ENCODE measurements around the gene SLC43A3. TPM values are rescaled to one million over a fixed set of nuclear protein-coding genes. Genes with fewer than 3 reads are reported as not detected.

Gene SLC43A3
- total and polyA plus RNA-seq, 5 experiments from 2014 or later = 11.4 to 17.4 (median 13.7) TPM

DNA sequence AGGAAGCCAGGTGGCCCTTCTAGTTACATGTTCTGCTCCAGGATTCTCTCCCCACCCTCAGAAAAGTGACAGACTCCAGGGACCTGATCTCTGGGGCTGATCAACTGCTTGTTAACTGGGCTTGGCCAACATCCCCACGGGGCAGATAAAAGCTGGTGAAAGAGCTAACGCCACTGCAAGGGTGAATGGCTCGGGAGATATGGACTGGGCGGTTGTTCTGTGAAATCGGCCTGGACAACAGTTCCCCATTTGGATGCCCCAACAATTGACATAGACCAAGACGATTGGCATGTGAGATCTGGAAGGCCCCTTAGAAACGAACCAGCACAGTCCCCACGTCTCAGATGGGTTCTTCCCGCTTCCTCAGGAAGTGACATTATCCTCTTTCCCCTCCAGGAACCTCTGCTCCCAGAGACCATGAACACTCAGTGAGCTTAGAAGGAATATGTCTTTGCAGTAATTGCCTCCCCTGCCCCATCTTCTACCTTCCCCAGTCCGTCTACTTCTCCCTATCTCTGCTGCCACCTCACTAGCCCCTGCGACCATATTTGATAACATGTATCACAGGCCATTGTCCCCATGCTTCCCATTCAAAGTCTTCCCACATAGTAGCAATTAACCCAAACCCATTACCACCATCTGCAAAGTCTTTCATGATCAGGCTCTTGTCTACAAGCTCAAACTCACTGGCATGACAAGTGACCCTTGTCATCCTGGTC lies 30.9 kb downstream of the SLC43A3 start:
- DNase-seq (no peak), ATAC-seq (no peak)
- POLR2A ChIA-PET = no interaction called here
- Mint-ChIP-seq H3K36me3 (no peaks in the 10 kb centered on the region), H3K9me3 (no peaks in the 10 kb centered on the region), H3K27me3 (no peaks in the 10 kb centered on the region), H3K27ac (no peak overlapping the region), H3K4me1 (no peaks in the 10 kb centered on the region), H3K4me3 (no peak overlapping the region)

DNA sequence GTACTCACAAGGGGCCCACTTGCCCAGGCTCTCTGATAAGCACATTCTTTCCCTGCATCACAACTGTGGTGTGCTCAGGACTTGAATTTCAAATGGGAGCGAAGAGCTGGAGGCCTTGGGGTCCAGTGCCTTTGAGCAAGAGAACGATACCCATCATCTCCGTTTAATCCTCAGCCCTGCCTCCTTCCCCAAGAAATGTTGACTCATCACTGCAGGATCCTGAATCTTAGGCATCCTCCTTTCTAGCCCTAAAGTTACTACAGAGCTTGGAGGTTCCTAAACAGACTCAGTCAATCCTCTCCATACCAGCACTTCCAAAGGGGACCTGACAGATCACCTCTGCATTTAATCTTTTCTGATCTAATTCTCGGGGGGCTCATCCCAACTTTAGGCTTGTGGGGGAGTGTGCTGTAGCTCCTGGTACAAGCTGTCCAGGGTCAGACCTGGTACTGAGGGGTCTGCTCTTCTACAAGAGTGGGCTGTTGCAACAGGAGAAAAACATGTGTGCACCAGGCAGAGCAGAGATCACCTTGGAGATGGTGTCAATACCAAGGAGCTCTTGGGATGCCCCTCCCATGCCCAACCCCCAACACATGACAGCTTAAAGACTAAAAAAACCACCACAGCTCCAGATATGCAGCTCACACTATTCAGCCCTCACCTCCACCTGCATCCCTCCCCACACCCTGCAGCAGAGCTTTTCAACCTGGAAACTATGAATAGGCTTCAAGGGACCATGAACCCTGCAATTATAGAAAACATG lies 32.5 kb downstream of the SLC43A3 start:
- no peak overlapping the region for H3K27ac Mint-ChIP-seq
- peaks cover 0 to 2% (median 0%) of the 10 kb centered on the region in 4 donors for H3K4me1 Mint-ChIP-seq
- no peak overlapping the region for H3K4me3 Mint-ChIP-seq
- no peak for ATAC-seq
- H3K27me3 Mint-ChIP-seq = peaks cover 0 to 3% (median 0%) of the 10 kb centered on the region in 5 donors
- no peaks in the 10 kb centered on the region for H3K9me3 Mint-ChIP-seq
- POLR2A ChIA-PET = no interaction called here
- DNase-seq = no peak
- H3K36me3 Mint-ChIP-seq = no peaks in the 10 kb centered on the region

DNA sequence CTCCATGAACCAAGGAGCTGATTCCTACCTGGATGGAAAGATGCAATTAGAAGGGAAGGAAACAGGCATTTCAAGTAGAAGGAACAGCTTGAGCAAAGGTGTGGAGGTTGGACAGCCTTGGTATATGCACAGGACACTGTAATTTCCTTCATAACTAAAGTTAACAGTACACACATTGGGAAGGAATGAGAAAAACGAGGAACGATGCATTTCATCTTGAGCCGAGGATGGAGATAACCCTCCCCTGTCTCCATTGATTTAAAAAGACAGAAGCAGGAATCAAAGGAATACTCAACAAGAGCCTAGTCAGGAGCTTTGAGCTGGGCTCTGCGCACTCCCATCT lies 34.2 kb downstream of the SLC43A3 start:
- H3K4me1 Mint-ChIP-seq = peaks cover 0 to 2% (median 0%) of the 10 kb centered on the region in 4 donors
- ATAC-seq (no peak), DNase-seq (no peak)
- no peaks in the 10 kb centered on the region for H3K9me3 Mint-ChIP-seq
- H3K4me3 Mint-ChIP-seq = no peak overlapping the region
- no peaks in the 10 kb centered on the region for H3K36me3 Mint-ChIP-seq
- no peak overlapping the region for H3K27ac Mint-ChIP-seq
- POLR2A ChIA-PET = no interaction called here
- peaks cover 0 to 8% (median 0%) of the 10 kb centered on the region in 5 donors for H3K27me3 Mint-ChIP-seq

DNA sequence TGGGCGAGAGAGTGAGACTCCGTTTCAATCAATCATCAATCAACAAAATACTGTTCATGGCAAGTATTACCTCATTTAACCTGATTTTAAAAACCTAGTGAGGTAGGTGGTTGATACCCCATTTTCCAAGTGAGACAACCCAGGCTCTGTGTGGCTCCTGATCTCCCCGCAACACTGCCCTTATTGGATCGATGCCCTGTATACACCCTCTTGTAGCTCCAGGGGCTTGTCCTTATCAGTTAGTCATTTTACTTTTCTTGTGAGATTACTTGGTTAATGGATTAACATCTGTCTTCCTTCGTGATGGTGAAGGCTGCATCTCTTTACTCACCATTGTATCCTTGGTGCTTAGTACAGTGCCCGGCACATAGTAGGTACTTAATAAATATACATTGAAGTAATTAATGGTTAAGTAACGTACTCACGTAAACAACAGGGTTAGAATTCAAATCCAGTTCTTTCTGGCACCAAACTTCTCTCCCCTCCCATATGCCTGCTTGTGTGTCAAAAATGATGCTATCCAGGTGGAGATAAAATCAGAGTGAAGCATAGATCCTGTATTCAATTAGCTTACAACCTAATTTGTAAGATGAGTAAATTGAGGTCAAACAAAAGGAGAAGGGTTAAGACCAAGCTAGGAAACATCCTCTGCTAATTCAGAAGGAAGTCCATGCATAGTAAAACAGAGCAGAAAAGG lies 34.7 kb downstream of the SLC43A3 start:
- POLR2A ChIA-PET = no interaction called here
- H3K27me3 Mint-ChIP-seq = peaks cover 0 to 8% (median 0%) of the 10 kb centered on the region in 5 donors
- H3K9me3 Mint-ChIP-seq = no peaks in the 10 kb centered on the region
- H3K36me3 Mint-ChIP-seq = no peaks in the 10 kb centered on the region
- H3K4me3 Mint-ChIP-seq = no peak overlapping the region
- no peak overlapping the region for H3K27ac Mint-ChIP-seq
- peaks cover 0 to 2% (median 0%) of the 10 kb centered on the region in 4 donors for H3K4me1 Mint-ChIP-seq
- ATAC-seq (no peak), DNase-seq (no peak)

DNA sequence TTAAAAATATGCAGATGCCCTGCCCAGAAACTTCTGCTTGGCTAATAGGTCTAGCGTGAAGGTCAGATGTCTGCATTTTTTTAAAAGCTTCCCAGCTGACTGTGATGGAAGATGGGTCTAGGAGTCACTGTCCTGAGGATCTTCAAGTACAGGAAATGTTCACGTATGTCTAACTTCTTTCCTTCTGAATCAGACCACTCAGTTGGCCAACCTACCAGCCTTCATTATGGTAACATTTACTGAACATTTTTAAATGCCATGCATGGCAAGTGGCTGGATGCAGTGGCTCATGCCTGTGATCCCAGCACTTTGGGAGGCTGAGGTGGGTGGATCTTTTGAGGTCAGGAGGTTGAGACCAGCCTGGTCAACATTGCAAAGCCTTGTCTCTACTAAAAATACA lies 35.4 kb downstream of the SLC43A3 start:
- Mint-ChIP-seq H3K4me1 (peaks cover 0 to 2% (median 0%) of the 10 kb centered on the region in 4 donors), H3K27ac (no peak overlapping the region), H3K9me3 (no peaks in the 10 kb centered on the region), H3K4me3 (no peak overlapping the region), H3K36me3 (no peaks in the 10 kb centered on the region), H3K27me3 (peaks cover 0 to 8% (median 0%) of the 10 kb centered on the region in 5 donors)
- DNase-seq (no peak), ATAC-seq (no peak)
- POLR2A ChIA-PET = no interaction called here

DNA sequence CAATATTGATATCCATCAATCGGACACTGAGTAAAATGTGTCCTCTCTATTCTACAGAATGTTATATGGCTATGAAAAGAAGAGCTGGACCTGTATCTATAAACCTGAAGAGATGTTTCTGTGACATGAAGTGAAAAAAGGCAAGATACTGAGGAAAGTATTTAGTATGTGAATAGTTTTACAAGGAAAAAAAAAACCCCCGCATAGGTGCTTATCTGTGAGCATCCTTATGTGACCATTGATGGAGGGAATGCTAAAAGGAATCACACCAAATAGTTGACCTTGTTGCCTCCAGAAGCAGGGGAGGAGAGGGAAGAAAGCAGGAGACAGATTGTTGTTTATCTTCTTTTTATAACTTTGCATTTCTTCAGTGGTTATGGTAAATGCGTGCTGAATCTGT lies 35.8 kb downstream of the SLC43A3 start:
- Mint-ChIP-seq H3K27ac (no peak overlapping the region), H3K9me3 (no peaks in the 10 kb centered on the region), H3K4me3 (no peak overlapping the region), H3K36me3 (no peaks in the 10 kb centered on the region), H3K4me1 (peaks cover 0 to 2% (median 0%) of the 10 kb centered on the region in 4 donors), H3K27me3 (peaks cover 0 to 8% (median 0%) of the 10 kb centered on the region in 5 donors)
- POLR2A ChIA-PET = no interaction called here
- DNase-seq (no peak), ATAC-seq (no peak)

DNA sequence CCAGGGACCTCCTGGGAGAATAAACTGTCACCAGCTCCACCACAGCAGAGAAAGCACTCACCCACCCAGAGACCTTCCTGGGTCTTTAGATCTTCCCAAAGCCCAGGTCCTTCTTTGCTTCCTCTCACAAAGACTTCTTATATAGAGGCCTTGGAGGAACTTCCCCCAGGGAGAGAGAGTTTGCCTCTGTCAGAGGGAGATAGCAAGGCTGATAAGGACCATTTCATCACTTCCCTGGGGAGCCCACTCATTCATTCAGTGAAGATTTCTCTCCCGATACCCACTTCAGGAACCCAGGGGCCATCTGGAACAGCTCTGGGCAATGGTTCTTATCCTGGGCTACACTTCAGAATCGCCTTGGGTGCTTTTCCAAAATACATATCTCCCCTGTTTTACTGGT lies 36.4 kb downstream of the SLC43A3 start, which contains the start of gene PRG2:
TSS of gene PRG2 (minus strand) at position 116 of the 400 bp plus-strand sequence. CDS start 706 bp downstream, outside the sequence.
- no peak within 1 kb of the TSS for H3K4me3 Mint-ChIP-seq
- H3K9me3 Mint-ChIP-seq = no peaks in the 10 kb centered on the region
- H3K36me3 Mint-ChIP-seq = no peaks in the 10 kb centered on the region
- DNase-seq (no peak), ATAC-seq (no peak)
- POLR2A ChIA-PET = no interaction called here
- peaks cover 0 to 2% (median 0%) of the 10 kb centered on the region in 4 donors for H3K4me1 Mint-ChIP-seq
- no peak within 1 kb of the TSS for H3K27ac Mint-ChIP-seq
- peaks cover 0 to 8% (median 0%) of the 10 kb centered on the region in 5 donors for H3K27me3 Mint-ChIP-seq

DNA sequence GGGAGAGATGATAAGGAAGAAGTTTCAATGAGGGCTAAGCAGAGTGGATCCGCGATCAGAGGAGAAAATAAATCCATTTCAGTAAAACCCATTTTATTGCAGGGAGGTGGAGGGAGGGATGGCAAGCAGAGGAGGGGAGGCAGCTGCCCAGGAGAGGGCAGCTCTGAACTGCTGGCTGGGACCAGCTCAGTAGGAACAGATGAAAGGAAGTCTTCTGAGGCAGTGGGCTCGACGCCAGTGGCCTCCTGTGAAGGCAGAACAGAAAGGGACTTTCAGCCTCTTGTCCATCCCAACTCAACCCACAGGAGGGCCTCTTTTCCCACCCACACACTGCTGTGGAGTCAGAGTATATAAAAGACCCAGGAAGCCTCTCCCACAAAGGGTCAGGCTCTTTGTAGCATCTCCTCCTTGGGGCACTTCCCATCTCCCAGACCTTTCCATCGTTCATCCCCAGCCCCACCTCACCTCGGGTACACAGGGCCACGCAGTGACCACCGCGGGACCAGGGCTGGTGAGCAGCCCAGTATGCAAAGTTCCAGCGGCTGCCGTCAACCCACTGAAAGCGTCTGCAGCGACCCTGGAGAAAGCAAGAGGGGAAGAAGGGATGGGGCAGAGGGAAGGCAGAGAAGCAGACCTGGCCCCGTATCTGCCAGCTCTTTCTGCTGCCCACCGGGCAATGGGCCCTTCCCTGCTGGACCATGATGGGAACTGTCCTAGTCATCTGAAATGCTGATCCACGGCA lies 39.5 kb downstream of the SLC43A3 start:
- POLR2A ChIA-PET = no interaction called here
- ATAC-seq (no peak), DNase-seq (no peak)
- Mint-ChIP-seq H3K36me3 (no peaks in the 10 kb centered on the region), H3K27ac (no peak overlapping the region), H3K4me3 (no peak overlapping the region), H3K4me1 (peaks cover 0 to 2% (median 0%) of the 10 kb centered on the region in 4 donors), H3K9me3 (no peaks in the 10 kb centered on the region), H3K27me3 (peaks cover 0 to 13% (median 0%) of the 10 kb centered on the region in 5 donors)

DNA sequence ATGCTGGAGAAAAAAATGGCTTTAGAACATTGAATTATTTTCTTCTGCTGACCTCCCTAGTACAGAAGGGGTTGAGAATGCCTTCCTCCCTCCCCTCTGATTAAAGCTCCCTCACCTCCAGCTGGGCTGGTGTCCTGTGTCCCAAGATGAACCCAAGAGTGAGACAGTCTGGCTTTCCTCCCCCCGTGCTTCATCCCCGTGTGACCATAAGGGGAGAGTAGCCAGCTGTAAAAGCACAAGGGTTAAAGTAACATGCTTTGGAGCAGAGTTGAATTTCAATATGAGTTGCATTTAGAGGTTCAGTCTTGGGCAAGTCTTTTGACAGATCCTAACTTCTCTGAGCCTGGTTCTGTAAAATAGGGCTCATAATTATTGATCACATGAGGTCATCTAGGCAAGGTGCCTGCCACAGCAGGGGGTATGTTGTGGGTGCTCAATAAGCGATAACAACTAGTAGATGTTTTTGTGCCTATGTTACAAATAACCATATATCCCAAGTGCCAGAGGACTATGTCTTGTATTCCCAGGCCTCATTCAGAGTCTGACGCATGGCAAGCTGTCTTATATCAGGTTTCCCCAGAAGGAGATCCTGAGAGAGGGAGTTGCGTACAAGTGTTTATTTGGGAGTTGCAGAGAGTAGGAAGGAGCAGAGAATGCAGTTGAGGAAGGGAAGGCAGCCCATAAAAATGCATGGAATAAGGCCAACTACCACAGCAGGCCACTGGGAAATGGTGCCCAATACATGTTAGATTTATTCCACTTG lies 40.6 kb downstream of the SLC43A3 start:
- Mint-ChIP-seq H3K4me3 (no peak overlapping the region), H3K27me3 (peaks cover 0 to 24% (median 0%) of the 10 kb centered on the region in 5 donors), H3K4me1 (peaks cover 0 to 2% (median 0%) of the 10 kb centered on the region in 4 donors), H3K9me3 (no peaks in the 10 kb centered on the region), H3K36me3 (no peaks in the 10 kb centered on the region), H3K27ac (no peak overlapping the region)
- DNase-seq (no peak), ATAC-seq (no peak)
- POLR2A ChIA-PET = no interaction called here

DNA sequence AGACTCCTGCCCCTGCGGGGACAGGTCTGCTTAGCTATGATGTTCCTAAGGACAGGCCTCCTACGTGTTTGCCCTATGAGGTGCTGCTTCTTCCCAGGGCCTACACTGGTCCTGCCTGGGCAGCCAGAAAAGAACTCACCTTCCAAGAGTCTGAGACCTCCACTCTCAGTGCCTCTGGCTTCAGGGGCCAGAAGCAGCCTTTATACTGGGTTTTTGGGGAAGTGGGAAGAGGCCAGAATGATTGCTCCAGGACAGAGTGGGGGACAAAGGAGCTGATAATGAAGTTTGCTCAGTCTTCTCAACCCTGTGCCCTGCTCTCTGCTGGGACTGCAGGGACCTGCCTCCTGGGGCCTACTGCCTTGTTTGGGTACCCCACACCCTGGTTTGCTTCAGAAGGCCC lies 45.9 kb downstream of the SLC43A3 start, which contains the start of gene PRG3:
TSS of gene PRG3 (minus strand) at position 176 of the 400 bp plus-strand sequence. CDS start 442 bp downstream, outside the sequence.
- no peaks in the 10 kb centered on the region for H3K4me1 Mint-ChIP-seq
- no peaks in the 10 kb centered on the region for H3K36me3 Mint-ChIP-seq
- DNase-seq (no peak), ATAC-seq (no peak)
- H3K27me3 Mint-ChIP-seq = peaks cover 6 to 40% (median 15%) of the 10 kb centered on the region in 5 donors
- POLR2A ChIA-PET = no interaction called here
- H3K27ac Mint-ChIP-seq = peak within 1 kb of the TSS in 1 of 10 donors; percentile 59
- H3K4me3 Mint-ChIP-seq = no peak within 1 kb of the TSS
- peaks cover 0 to 2% (median 0%) of the 10 kb centered on the region in 9 donors for H3K9me3 Mint-ChIP-seq

DNA sequence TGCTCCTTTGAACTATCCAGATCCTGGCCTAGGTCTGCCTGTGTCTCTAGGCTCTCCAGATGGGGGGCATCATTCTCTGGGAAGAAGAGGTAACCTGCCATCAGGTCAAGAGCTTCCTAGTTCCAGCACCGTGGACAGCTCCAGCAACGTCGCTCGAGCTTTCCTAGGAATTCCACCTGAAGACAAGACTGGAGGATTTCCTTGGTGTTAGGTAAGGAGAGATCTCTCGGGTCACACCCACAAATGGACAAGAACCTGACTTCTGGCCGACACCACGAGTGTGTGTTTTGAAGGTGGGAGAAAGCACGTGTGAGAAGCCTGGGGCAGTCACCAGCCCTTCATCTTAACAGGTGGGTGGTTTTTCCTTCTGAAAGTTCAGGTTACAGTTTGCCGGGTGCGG lies 47.2 kb downstream of the SLC43A3 start:
- H3K27me3 Mint-ChIP-seq = peaks cover 6 to 40% (median 15%) of the 10 kb centered on the region in 5 donors
- POLR2A ChIA-PET = no interaction called here
- no peak overlapping the region for H3K4me3 Mint-ChIP-seq
- H3K36me3 Mint-ChIP-seq = no peaks in the 10 kb centered on the region
- no peaks in the 10 kb centered on the region for H3K4me1 Mint-ChIP-seq
- H3K9me3 Mint-ChIP-seq = peaks cover 0 to 2% (median 0%) of the 10 kb centered on the region in 9 donors
- no peak for DNase-seq
- no peak for ATAC-seq
- H3K27ac Mint-ChIP-seq = peak overlapping the region in 1 of 10 donors; percentile 73

DNA sequence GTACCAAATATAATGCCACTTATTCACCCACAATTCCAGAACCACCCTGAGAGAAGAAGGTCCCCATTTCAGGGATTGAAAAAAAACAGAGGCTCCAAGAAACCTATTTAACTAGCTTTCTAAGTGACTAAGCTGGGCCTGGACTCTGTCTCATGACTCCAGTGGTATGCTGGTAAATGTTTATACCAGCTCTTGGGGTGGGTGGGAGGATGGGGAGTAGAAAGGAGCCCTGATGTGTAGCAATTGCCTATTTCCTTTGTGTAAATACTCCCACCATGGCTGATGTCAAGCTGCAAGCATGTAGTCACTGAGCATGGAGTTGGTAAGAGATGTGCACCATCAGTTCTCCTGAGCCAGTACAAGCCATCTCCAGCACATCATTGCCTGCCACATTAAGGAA lies 48.7 kb downstream of the SLC43A3 start:
- DNase-seq = no peak
- no peak for ATAC-seq
- peaks cover 6 to 40% (median 15%) of the 10 kb centered on the region in 5 donors for H3K27me3 Mint-ChIP-seq
- POLR2A ChIA-PET = no interaction called here
- H3K4me3 Mint-ChIP-seq = no peak overlapping the region
- no peaks in the 10 kb centered on the region for H3K4me1 Mint-ChIP-seq
- H3K27ac Mint-ChIP-seq = no peak overlapping the region
- H3K36me3 Mint-ChIP-seq = no peaks in the 10 kb centered on the region
- peaks cover 0 to 2% (median 0%) of the 10 kb centered on the region in 9 donors for H3K9me3 Mint-ChIP-seq

Data from naive thymus-derived CD8-positive, alpha-beta T cell (primary cell).